ENCODE data around the gene SGK1.

SGK1 gene

GRCh38 chr6:134343066-134343465 lies 25.2 kb upstream of the SGK1 start:
- POLR2A ChIA-PET = no interaction called here
- no peak overlapping the region for H3K4me3 ChIP-seq (ENCODE audit: low read depth, low read length)
- H3K9me3 ChIP-seq (ENCODE audit: control insufficient read depth, insufficient read depth, low read depth, low read length) = no peaks in the 10 kb centered on the region
- CTCF ChIA-PET = no interaction called here
- H3K27ac ChIP-seq (ENCODE audit: extremely low read depth, low read depth, low read length) = no peak overlapping the region
- no peaks in the 10 kb centered on the region for H3K4me1 ChIP-seq (ENCODE audit: control insufficient read depth, insufficient read depth, low read length)
- TF ChIP-seq ZFP69B (tag by site-specific recombination; IDR thresholded peaks at IDR 0.05) (no peak), ZNF791 (tag by site-specific recombination; IDR thresholded peaks at IDR 0.05) (no peak), ZNF48 (tag by site-specific recombination; IDR thresholded peaks at IDR 0.05) (no peak), ZNF692 (tag by site-specific recombination; IDR thresholded peaks at IDR 0.05) (no peak), ZNF416 (tag by site-specific recombination; IDR thresholded peaks at IDR 0.05) (no peak), ZNF157 (tag by site-specific recombination; IDR thresholded peaks at IDR 0.05) (no peak), PRDM1 (tag by site-specific recombination; IDR thresholded peaks at IDR 0.05) (no peak), GLIS1 (tag by site-specific recombination; IDR thresholded peaks at IDR 0.05) (no peak), KLF9 (tag by site-specific recombination; IDR thresholded peaks at IDR 0.05; ENCODE audit: low read depth) (no peak), ZNF600 (tag by site-specific recombination; IDR thresholded peaks at IDR 0.05) (no peak), ZNF169 (tag by site-specific recombination; IDR thresholded peaks at IDR 0.05) (no peak), ZNF610 (tag by site-specific recombination; IDR thresholded peaks at IDR 0.05; ENCODE audit: borderline replicate concordance) (no peak), GLIS2 (tag by site-specific recombination; IDR thresholded peaks at IDR 0.05) (no peak), GLI2 (tag by site-specific recombination; IDR thresholded peaks at IDR 0.05; ENCODE audit: borderline replicate concordance, low read depth) (no peak), ZNF16 (tag by site-specific recombination; IDR thresholded peaks at IDR 0.05; ENCODE audit: low read depth) (no peak)
- TF ChIP-seq, protein P1, sequence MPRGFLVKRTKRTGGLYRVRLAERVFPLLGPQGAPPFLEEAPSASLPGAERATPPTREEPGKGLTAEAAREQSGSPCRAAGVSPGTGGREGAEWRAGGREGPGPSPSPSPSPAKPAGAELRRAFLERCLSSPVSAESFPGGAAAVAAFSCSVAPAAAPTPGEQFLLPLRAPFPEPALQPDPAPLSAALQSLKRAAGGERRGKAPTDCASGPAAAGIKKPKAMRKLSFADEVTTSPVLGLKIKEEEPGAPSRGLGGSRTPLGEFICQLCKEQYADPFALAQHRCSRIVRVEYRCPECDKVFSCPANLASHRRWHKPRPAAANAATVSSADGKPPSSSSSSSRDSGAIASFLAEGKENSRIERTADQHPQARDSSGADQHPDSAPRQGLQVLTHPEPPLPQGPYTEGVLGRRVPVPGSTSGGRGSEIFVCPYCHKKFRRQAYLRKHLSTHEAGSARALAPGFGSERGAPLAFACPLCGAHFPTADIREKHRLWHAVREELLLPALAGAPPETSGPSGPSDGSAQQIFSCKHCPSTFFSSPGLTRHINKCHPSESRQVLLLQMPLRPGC (tag by site-specific recombination; IDR thresholded peaks at IDR 0.05) = no peak
- TF ChIP-seq, protein P2, sequence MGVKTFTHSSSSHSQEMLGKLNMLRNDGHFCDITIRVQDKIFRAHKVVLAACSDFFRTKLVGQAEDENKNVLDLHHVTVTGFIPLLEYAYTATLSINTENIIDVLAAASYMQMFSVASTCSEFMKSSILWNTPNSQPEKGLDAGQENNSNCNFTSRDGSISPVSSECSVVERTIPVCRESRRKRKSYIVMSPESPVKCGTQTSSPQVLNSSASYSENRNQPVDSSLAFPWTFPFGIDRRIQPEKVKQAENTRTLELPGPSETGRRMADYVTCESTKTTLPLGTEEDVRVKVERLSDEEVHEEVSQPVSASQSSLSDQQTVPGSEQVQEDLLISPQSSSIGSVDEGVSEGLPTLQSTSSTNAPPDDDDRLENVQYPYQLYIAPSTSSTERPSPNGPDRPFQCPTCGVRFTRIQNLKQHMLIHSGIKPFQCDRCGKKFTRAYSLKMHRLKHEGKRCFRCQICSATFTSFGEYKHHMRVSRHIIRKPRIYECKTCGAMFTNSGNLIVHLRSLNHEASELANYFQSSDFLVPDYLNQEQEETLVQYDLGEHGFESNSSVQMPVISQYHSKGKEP (tag by site-specific recombination; IDR thresholded peaks at IDR 0.05) = no peak
- TF ChIP-seq, protein P3, sequence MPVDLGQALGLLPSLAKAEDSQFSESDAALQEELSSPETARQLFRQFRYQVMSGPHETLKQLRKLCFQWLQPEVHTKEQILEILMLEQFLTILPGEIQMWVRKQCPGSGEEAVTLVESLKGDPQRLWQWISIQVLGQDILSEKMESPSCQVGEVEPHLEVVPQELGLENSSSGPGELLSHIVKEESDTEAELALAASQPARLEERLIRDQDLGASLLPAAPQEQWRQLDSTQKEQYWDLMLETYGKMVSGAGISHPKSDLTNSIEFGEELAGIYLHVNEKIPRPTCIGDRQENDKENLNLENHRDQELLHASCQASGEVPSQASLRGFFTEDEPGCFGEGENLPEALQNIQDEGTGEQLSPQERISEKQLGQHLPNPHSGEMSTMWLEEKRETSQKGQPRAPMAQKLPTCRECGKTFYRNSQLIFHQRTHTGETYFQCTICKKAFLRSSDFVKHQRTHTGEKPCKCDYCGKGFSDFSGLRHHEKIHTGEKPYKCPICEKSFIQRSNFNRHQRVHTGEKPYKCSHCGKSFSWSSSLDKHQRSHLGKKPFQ (tag by site-specific recombination; IDR thresholded peaks at IDR 0.05) = no peak
- H3K36me3 ChIP-seq (ENCODE audit: control insufficient read depth in 2 of 2, insufficient read depth in 1 of 2, low read length in 2 of 2) = no peaks in the 10 kb centered on the region

GRCh38 chr6:134341999-134342567 lies 24.2 kb upstream of the SGK1 start:
- H3K36me3 ChIP-seq (ENCODE audit: control insufficient read depth in 2 of 2, insufficient read depth in 1 of 2, low read length in 2 of 2) = no peaks in the 10 kb centered on the region
- ChIA-PET POLR2A (no interaction called here), CTCF (no interaction called here)
- no peak overlapping the region for H3K4me3 ChIP-seq (ENCODE audit: low read depth, low read length)
- no peaks in the 10 kb centered on the region for H3K9me3 ChIP-seq (ENCODE audit: control insufficient read depth, insufficient read depth, low read depth, low read length)
- no peak overlapping the region for H3K27ac ChIP-seq (ENCODE audit: extremely low read depth, low read depth, low read length)
- H3K4me1 ChIP-seq (ENCODE audit: control insufficient read depth, insufficient read depth, low read length) = no peaks in the 10 kb centered on the region
- no peak for TF ChIP-seq ZNF48 (tag by site-specific recombination; IDR thresholded peaks at IDR 0.05)
- TF ChIP-seq ZNF548 (tag by site-specific recombination; IDR thresholded peaks at IDR 0.05) = no peak
- TF ChIP-seq KLF7 (tag by site-specific recombination; IDR thresholded peaks at IDR 0.05; ENCODE audit: borderline replicate concordance) = no peak
- TF ChIP-seq ZNF514 (tag by site-specific recombination; IDR thresholded peaks at IDR 0.05) = no peak
- TF ChIP-seq ZNF645 (tag by site-specific recombination; IDR thresholded peaks at IDR 0.05) = no peak
- TF ChIP-seq ZNF791 (tag by site-specific recombination; IDR thresholded peaks at IDR 0.05) = no peak
- no peak for TF ChIP-seq ZNF335 (tag by site-specific recombination; conservative IDR thresholded peaks at IDR 0.05)
- no peak for TF ChIP-seq ZSCAN4 (tag by site-specific recombination; IDR thresholded peaks at IDR 0.05)
- no peak for TF ChIP-seq ZNF670 (tag by site-specific recombination; IDR thresholded peaks at IDR 0.05; ENCODE audit: low read depth)
- no peak for TF ChIP-seq ZNF292 (tag by site-specific recombination; IDR thresholded peaks at IDR 0.05; ENCODE audit: borderline replicate concordance, low read depth)
- no peak for TF ChIP-seq ZNF423 (tag by site-specific recombination; IDR thresholded peaks at IDR 0.05)
- TF ChIP-seq SETDB1 (IDR thresholded peaks at IDR 0.05; ENCODE audit: insufficient read length, low read length) = no peak
- no peak for TF ChIP-seq ZBTB48 (tag by site-specific recombination; IDR thresholded peaks at IDR 0.05)

Measured in HEK293 (cell line).